Stimulated activated CD8-positive, alpha-beta memory T cell treated with anti-CD3 and anti-CD28 coated beads, Interleukin-2, amount 100 ng/mL, for 1 hour (primary cell): ENCODE data around the gene DDX54.

Source experiments
- DNase-seq, 2 donors: peaks; one replicate each; pipeline ENCODE4 v3.0.0-alpha.2; 2020; ENCODE audit warnings: low read depth in 2 of 2

Gene DDX54

DNA sequence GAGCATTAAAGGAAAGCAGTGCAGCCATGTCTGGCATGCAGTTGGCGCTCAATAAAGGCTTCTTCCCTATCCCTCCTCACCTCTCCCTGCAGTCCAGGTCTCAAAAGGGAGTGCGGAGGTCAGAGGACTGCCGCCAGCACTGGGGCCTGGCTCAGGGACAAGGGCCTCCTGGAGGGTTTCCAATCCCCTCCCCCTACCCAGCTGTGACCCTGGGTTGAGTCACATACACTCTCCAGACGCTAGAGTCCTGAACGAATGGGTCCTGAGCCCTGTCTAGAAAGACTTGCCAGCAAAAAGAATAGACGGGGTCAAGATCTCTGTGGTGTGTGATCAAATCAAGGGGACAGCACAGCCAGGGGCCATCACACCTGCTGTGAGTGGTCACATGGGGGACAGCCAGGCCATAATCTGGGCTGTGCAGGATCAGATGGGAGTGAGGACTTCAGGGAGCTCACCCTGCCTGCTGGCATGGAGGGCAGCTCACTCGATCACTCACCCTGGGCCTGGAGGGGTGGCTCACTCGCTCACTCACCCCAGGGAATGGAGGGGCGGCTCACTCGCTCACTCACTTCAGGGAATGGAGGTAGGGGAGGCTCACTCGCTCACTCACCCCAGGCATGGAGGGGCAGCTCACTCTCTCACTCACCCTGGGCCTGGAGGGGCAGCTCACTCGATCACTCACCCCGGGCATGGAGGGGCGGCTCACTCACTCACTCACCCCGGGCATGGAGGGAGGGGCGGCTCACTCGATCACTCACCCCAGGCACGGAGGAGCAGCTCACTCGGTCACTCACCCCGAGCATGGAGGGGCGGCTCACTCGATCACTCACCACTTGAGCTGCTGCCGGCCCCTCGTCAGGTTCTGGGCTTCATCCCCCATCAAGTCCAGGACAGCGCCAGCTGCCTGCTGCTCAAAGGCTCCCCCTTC is 22.9 kb downstream of the DDX54 start:
- DNase-seq: no peak

DNA sequence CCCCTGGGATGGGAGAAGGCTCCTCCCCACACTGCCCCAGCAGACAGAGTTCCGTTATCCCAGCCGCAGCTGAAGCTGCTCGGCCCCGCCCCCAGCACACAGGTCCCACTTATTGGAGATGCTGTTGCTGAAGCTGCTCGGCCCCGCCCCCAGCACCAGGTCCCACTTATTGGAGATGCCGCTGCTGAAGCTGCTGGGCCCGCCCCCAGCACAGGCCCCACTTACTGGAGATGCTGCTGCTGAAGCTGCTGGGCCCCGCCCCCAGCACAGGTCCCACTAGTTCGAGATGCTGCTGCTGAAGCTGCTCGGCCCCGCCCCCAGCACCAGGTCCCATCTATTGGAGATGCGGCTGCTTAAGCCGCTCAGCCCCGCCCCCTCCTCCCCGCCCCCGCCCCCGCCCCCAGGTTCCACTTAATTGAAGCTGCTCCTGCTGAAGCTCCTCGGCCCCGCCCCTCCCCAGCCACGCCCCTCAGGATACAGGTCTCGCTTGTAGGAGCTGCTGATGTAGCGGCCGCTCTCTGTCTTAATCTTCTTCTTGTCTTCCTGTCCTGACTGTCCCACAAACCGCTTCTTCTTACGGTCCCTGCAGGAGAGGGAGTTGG is 23.8 kb downstream of the DDX54 start:
- DNase-seq: no peak

DNA sequence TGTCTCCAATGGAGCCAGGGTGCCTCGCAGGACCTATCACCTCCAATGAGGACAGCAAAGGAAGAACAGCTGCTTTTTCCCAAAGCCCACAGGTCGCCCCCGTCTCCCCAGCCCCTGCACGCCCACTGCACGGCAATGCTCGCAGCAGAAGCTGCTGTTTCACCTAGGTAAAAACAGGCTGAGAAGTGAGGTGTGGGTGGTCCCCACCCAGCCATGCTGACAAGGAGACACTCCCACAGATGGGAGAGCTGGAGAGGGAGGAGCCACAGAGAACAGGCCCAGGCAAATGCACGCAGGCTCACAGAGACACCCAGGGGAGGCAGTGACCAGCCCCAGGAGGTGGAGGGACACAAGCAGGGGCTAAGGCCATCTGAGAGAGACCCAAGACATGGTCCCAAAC is 25.3 kb downstream of the DDX54 start:
- no peak for DNase-seq

DNA sequence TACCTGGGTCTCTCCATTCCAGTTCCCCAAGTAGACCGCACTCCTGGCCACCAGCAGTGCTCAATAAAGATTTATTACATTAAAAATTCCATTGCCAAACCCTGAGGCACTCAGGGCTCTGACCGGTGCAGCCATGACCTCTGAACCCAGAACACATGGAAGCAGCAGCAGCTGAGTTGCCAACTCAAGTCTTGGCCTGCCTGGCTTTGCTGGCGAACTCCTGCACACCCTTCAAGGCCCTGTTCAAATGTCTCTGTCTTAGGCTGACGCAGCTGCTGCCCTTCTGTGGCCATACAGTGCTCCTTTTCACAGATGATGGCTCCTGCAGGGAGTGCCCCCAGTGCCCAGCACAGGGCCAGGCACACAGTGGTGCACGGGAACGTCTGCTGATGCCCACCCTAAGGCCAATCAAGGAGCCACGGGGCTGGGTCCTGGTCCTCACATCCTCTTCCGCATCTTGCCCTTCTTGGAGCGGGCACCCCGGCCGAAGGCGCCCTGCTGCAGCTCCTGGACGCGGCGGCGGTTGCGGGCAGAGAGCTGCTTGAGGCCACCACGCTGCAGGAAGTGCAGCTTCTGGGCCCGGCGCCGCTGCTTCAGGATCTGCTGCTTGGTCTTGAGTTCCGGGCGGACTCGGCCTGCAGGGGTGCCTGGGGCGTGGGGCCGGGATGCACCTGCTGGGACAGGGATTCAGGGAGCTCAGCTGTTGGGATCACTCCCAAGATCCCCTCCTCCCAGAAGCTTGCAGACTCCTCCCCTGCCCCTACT is 26.7 kb downstream of the DDX54 start:
- DNase-seq: no peak

DNA sequence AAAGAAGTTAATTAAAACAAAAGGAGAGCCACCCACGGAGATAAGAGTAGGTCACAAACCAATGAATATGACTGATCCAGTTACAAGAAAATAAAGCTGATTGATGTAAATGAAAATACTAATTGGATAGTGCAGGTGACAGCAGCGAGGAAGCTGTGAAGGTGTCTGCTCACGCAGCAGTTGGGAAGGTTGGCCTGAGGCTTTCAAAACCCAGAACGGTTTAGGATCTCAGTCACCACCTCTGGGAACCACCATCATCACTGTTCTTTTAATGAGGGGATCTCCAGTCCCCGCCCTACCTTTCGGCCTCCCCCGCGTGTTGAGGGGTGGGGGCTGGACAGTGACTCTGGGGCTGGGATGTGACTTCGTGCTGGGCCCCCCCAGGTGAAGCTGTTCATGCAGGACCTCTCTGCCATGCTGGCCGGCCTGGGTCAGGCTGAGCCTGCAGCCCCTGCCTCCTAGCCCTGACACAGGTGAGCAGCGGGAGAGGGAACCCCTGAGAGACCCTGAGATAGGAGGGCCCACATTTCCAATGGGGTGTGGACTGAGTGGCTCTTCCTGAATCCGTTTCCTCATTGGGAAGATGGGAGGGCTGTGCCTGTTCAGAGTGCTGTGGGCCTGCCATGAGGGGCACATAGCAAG is 27.9 kb downstream of the DDX54 start:
- DNase-seq: no peak

DNA sequence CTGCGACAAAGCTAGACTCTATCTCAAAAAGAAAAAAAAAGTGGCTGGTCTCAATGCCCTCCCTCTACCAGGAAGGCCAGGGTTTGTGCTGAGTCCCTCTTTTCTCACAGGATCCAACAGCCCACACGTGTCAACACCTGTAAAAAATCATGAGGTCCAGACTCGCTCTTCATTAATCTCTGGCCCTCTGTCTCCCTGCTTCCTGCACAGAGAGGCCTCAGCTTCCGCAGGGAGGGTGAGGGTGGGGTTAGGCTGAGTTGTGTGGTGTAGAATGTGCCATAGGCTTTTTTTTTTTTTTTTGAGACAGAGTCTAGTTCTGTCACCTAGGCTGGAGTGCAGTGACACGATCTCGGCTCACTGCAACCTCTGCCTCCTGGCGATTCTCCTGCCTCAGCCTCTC is 29.6 kb downstream of the DDX54 start:
- no peak for DNase-seq

DNA sequence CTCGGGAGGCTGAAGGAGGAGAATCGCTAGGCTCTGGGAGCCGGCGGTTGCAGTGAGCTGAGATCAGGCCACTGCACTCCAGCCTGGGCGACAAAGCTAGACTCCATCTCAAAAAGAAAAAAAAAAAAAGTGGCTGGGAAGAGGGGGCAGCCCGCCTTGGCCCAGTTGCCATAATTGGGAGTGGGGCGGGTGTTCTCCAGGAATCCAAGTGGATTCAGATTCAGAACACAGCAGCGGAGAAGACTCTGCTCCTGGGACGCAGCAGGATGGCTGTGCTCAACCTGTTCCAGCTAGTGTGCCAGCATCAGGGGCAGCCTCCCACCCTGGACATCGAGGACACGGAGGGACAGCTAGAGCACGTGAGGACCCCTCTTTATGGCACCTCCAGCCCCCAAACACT is 30.2 kb downstream of the DDX54 start:
- no peak for DNase-seq

DNA sequence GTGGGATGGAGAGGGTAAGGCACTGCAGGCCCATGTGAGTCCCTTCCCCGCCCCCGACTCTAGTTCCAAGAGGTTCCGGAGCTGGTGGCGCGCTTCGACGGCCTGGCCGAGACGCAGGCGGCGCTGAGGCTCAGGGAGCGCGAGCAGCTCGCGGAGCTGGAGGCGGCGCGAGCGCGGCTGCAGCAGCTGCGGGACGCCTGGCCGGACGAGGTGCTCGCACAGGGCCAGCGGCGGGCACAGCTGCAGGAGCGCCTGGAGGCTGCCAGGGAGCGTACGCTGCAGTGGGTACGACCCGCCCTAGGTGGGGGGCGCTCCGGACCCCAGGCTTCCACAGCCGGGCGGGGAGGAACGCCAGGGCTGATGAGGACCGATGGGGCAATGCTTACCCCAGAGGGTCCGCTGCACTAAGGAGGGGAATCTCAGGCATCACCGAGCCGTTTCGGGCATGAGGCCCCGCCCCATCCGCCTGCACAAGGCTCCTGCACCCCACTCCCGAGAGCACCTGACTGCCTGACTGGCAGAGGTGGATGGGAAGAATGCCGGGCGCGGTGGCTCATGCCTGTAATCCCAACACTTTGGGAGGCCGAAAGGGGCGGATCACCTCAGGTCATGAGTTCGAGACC is 30.8 kb downstream of the DDX54 start:
- no peak for DNase-seq

DNA sequence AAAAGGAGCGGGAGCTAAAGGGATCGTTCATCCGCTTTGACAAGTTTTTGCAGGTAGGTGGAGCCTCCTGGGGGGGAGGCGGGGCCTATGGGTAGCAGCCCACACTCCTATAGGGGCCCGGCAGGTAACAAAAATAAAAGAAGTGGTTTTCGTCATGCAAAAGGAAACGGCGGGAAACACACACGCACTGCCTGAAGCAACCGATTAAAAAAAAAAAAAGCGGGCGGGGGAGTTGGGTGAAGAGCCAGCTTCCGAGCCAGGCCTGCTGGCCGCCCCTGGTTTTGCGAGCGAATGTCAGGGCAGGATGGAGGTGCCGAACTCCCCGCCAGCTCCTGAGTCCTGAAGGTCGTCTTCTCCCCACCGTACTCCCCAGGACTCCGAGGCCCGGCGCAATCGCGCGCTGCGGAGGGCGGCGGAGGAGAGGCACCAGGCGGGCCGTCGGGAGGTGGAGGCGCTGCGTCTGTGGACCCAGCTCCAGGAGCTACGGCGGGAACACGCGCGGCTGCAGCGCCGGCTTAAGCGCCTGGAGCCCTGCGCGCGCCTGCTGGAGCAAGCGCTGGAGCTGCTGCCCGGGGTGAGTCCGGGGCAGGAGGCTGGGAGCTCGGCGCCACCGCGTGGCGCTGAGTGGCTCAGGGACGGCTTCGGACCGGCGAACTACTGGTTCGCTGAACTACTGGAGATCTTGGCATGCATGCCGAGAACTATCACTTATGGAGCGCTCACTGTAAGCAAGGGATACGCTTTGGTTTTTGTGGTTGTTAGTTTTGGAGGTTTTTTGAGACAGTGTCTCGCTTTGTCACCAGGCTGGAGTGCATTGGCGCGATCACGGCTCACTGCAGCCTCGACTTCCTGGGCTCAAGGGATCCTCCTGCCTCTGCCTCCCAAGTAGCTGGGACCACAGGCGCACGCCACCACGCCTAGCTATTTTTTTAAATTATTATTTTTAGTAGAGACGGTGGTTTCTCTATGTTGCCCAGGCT is 32.2 kb downstream of the DDX54 start:
- no peak for DNase-seq

DNA sequence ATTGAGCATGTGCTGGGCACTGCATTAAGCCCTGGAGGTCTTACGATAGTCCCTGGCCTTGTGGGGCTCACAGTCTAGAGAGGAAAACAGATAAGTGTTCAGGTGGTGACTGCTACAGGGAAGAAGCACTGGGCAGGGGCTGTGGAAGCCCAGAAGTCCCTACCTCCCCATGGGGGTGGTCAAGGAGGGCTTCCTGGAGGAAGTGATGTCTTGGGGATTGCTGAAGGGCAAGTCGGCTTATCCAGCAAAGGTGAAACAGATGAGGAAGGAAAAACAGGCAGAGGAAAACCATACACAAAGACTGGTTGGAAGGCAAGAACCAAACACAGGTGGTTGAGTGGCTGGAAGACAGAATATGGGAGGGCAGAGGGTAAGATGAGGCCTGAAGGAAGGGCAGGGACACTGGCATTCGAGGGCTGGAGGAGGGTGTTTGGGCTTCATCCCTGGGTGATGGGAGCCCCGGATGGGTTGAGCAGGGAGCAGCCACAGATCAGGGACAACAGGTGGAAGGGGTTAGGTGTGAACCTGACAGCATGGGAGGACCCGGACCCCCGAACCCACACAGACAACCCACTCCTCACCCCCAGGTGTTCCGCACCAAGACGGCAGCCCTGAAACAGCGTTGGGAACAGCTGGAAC is 33.0 kb downstream of the DDX54 start:
- DNase-seq: no peak

DNA sequence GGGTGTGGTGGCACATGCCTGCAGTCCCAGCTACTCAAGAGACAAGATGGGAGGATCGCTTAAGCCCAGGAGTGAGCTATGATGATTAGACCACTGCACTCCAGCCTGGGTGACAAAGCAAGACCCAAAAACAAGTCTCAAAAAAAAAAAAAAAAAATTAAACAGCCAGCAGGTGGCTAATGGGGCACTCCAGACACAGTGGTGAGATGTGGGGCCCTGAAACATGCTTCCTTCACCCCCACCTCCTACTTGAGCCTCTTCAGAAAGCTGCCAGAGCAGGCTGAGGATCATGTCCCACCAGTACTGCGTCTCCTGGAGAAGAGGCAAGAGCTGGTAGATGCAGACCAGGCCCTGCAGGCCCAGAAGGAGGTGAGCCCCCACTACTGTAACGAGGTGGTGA is 33.6 kb downstream of the DDX54 start:
- no peak for DNase-seq

DNA sequence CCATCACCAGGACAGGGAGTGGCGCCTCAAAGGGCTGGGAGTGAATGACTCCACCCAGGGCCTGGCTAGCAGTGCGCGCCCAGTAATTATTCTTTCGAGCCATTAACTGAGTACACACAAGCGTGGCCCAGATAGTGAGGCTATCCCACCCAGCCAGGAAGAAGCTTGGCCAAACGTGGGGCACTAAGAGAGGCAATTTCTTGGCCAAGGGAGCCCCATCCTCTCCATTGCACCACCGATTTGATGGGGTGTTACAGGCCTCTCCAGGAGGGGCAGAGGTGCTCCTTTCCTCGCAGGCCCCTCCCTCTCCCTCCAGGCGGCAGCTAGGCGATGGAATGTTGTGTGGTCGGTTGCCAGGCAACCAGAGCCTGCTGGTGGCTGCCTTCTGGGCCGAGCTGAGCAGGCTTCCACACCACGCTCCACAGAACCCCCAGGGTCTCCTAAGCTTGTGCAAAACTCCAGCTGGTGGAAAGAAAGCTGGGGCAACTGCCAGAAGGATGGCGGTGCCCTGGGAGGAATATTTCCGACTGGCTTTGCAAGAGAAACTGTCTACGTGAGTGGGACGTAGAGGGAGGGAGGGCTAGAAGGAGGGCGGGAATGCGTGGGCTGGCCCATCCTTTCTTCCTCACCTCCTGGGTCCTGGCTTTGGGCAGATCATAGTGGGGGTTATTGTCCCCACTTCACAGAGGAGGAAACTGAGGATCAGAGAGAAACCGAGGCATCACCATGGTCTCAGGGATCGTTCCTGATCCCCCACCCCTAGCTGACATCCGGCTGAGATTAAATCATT is 35.7 kb downstream of the DDX54 start, which contains the start of gene CFAP73:
Gene CFAP73, plus strand, starts transcription at position 364 of the 790 bp plus-strand sequence. Its CDS starts 134 bp downstream, at position 498.
- DNase-seq: no peak

DNA sequence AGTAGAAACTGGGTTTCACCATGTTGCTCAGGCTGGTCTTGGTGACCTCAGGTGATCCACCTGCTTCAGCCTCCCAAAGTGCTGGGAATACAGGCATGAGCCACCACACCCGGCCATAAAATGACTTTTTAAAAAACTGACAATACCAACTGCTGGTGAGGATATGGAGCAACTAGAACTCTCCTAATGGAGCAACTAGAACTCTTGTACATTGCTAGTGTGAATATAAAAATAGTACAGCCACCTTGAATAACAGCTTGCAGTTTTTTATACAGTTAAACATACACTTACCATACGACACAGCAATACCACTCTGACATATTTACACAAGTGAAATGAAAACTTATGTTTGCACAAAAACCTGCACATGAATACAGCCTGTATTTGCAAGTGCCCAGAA is 38.3 kb downstream of the DDX54 start:
- no peak for DNase-seq

DNA sequence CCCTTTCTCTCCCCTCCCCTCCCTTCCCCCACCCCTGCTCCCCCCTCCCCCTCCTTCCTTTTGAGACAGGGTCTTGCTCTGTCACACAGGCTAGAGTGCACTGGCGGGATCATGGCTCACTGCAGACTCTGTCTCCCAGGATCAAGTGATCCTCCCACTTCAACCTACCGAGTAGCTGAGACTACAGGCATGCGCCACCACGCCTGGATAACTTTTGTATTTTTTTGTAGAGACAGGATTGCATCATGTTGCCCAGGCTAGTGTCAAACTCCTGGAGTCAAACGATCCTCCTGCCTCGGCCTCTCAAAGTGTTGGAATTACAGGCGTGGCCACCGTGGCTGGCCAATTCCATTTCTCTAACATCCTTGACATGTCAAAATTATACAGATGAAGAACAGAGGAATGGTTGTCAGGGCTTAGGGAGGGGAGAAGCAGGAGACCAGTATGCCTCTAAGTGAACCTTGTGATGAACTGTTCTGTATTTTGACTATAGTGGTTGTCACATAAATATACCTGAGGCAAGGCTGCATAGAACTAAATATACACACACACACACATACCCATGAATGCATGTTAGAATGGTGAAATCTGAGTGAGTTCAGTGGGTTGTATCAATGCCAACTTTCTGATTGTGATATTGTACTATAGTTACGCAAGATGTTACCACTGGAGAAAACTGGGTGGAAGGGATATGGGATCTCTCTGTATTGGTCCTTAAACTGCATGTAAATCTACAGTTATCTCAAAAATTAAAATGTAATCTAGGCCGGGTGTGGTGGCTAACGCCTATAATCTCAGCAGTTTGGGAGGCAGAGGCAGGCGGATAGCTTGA is 39.3 kb downstream of the DDX54 start:
- no peak for DNase-seq

DNA sequence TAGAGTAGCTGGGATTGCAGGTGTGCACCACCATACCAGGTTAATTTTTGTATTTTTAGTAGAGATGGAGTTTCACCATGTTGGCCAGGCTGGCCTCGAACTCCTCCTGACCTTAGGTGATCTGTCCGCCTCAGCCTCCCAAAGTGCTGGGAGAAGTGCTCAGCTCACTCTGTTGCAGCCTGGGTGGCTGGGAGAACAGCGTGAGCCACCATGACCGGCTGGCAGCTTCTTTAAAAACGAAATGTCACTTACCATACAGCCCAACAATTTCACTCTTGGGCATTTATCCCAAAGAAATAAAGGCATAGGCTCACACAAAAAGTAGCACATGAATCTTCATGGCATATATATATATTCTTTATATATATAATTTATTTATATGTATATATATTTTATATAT is 40.5 kb downstream of the DDX54 start:
- DNase-seq: no peak

DNA sequence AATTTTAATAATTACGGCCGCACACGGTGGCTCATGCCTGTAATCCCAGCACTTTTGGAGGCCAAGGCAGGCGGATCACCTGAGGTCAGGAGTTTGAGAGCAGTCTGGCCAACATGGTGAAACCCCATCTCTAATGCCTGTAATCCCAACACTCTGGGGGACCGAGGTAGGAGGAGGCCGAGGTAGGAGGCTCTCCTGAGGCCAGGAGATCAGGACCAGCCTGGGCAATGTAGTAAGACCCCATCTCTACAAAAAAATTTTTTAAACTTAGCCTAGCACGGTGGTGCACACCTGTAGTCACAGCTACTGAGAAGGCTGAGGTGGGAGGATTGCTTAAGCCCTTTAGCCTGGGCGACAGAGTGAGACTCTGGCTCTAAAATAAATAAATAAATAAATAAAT is 41.3 kb downstream of the DDX54 start:
- DNase-seq: no peak

DNA sequence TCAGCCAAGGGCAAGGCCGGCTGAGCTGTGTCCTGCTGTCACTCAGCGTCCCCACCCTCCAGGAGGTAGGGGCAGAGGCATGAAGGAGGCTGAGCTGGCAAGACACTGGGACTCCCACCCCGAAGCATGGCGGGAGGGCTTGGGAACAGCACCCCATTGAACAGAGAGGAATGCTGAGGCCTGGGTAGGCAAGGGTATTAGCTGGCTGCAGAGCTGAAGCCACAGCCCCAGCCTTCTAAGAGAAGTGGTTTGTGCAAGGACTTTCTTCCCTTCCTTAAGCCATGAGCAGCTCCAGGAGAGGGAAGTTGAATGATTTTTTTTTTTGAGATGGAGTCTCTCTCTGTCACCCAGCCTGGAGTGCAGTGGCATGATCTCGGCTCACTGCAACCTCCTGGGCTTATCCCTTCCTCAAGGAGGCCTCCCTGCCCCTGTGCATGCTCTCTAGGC is 42.4 kb downstream of the DDX54 start:
- no peak for DNase-seq
